GM23338 (cell line): ENCODE results near the gene CHAT. TPM values are rescaled to one million over a fixed set of nuclear protein-coding genes. Genes with fewer than 3 reads are reported as not detected.

Source experiments
- ATAC-seq: fragments of 200-7000 bp; cut with Tn5 transposase; 3 replicates; pipeline ENCODE4 v1.9.1; 2020
- DNase-seq: peaks from one replicate; pipeline ENCODE4 v3.0.0-alpha.2; 2015; ENCODE audit warnings: low spot score
- H2AFZ ChIP-seq: fragments of 200-600 bp; sonication (generic); 2 replicates; pipeline ENCODE4 v1.8.0; 2016; ENCODE audit warnings: antibody characterized with exemption, mild to moderate bottlenecking, moderate library complexity
- H3F3A ChIP-seq: fragments of 200-600 bp; sonication (generic); replicated peaks from 2 replicates; pipeline ENCODE4 v1.8.0; 2017; ENCODE audit warnings: antibody characterized with exemption, mixed run types, low read depth
- H3K27ac ChIP-seq: fragments of 200-600 bp; sonication (generic); 2 replicates; pipeline ENCODE4 v1.6.1; 2016; ENCODE audit warnings: low read depth
- H3K27me3 ChIP-seq: fragments of 200-600 bp; sonication (generic); 2 replicates; pipeline ENCODE4 v1.8.0; 2016; ENCODE audit warnings: mild to moderate bottlenecking, mixed run types, moderate library complexity; ENCODE audit not compliant: insufficient read depth
- H3K36me3 ChIP-seq: fragments of 200-600 bp; sonication (generic); 2 replicates; pipeline ENCODE4 v1.8.0; 2016; ENCODE audit warnings: mild to moderate bottlenecking; ENCODE audit not compliant: insufficient read depth
- H3K4me1 ChIP-seq: fragments of 200-600 bp; sonication (generic); 2 replicates; pipeline ENCODE4 v1.8.0; 2016; ENCODE audit warnings: mild to moderate bottlenecking, moderate library complexity; ENCODE audit not compliant: insufficient read depth
- H3K4me2 ChIP-seq: fragments of 200-600 bp; sonication (generic); 2 replicates; pipeline ENCODE4 v1.7.1; 2017; ENCODE audit warnings: mixed run types
- H3K4me3 ChIP-seq: fragments of 200-600 bp; sonication (generic); 2 replicates; pipeline ENCODE4 v1.6.1; 2016; ENCODE audit warnings: mixed run types
- H3K79me2 ChIP-seq: fragments of 200-600 bp; sonication (generic); replicated peaks from 2 replicates; pipeline ENCODE4 v1.8.0; 2017; ENCODE audit warnings: mild to moderate bottlenecking; ENCODE audit not compliant: insufficient read depth
- H3K9me2 ChIP-seq: fragments of 200-600 bp; sonication (generic); 2 replicates; pipeline ENCODE4 v1.8.0; 2017; ENCODE audit not compliant: insufficient read depth
- H4K20me1 ChIP-seq: fragments of 200-600 bp; sonication (generic); replicated peaks from 2 replicates; pipeline ENCODE4 v1.8.0; 2017; ENCODE audit warnings: mild to moderate bottlenecking; ENCODE audit not compliant: insufficient read depth
- H3K27ac Mint-ChIP-seq: 2 replicates; pipeline ENCODE4 v1.8.0; 2020; ENCODE audit warnings: inconsistent platforms, mild to moderate bottlenecking, moderate library complexity, mixed read lengths
- H3K27me3 Mint-ChIP-seq: 3 replicates; pipeline ENCODE4 v1.8.0; 2022; ENCODE audit warnings: low read depth, mild to moderate bottlenecking, moderate library complexity, mixed read lengths, inconsistent platforms; ENCODE audit not compliant: insufficient read depth, poor library complexity
- H3K36me3 Mint-ChIP-seq: 3 replicates; pipeline ENCODE4 v1.8.0; 2021; ENCODE audit warnings: low read depth, mild to moderate bottlenecking, inconsistent platforms, moderate library complexity, mixed read lengths
- H3K4me1 Mint-ChIP-seq: 3 replicates; pipeline ENCODE4 v1.8.0; 2020; ENCODE audit warnings: mild to moderate bottlenecking, inconsistent platforms, mixed read lengths
- H3K4me3 Mint-ChIP-seq: 3 replicates; pipeline ENCODE4 v1.8.0; 2021; ENCODE audit warnings: moderate library complexity, mild to moderate bottlenecking, inconsistent platforms, mixed read lengths
- H3K9me3 Mint-ChIP-seq: 3 replicates; pipeline ENCODE4 v1.8.0; 2020; ENCODE audit warnings: moderate library complexity, mild to moderate bottlenecking, inconsistent platforms, mixed read lengths
- CREB1 ChIP-seq: fragments of 250-450 bp; sonication (Bioruptor Pico); IDR thresholded peaks from 2 replicates; pipeline ENCODE4 v1.5.0; 2020; ENCODE audit warnings: low read depth, mild to moderate bottlenecking, moderate library complexity
- EZH2 ChIP-seq: fragments of 200-600 bp; sonication (generic); IDR thresholded peaks from one replicate; pipeline ENCODE4 v1.8.0; 2017; ENCODE audit warnings: antibody characterized with exemption, mild to moderate bottlenecking, low read depth; ENCODE audit not compliant: unreplicated experiment
- EZH2phosphoT487 ChIP-seq: fragments of 200-600 bp; sonication (generic); IDR thresholded peaks from one replicate; pipeline ENCODE4 v1.8.1; 2018; ENCODE audit warnings: antibody characterized with exemption; ENCODE audit not compliant: unreplicated experiment
- JUNB ChIP-seq: IDR thresholded peaks from one replicate; pipeline ENCODE4 v1.6.1; 2016; ENCODE audit warnings: antibody characterized with exemption; ENCODE audit not compliant: unreplicated experiment
- NANOG ChIP-seq: IDR thresholded peaks from 2 replicates; pipeline ENCODE4 v1.6.1; 2016; ENCODE audit warnings: antibody characterized with exemption, borderline replicate concordance
- POLR2AphosphoS5 ChIP-seq: IDR thresholded peaks from 2 replicates; pipeline ENCODE4 v1.6.1; 2016; ENCODE audit warnings: antibody characterized with exemption, low read depth
- STAT1 ChIP-seq: IDR thresholded peaks from one replicate; pipeline ENCODE4 v1.6.1; 2016; ENCODE audit warnings: antibody characterized with exemption; ENCODE audit not compliant: unreplicated experiment
- ZNF114 ChIP-seq: fragments of 250-450 bp; sonication (Bioruptor Pico); IDR thresholded peaks from 2 replicates; pipeline ENCODE4 v1.5.0; 2020; ENCODE audit warnings: mild to moderate bottlenecking, moderate library complexity
- ZNF331 ChIP-seq: fragments of 250-450 bp; sonication (Bioruptor Pico); IDR thresholded peaks from 2 replicates; pipeline ENCODE4 v1.5.0; 2020; ENCODE audit warnings: low read depth, mild to moderate bottlenecking, moderate library complexity
- polyA plus RNA-seq: library from polyadenylated mRNA; unstranded; fragments of >200 nt; fragmentation: Nextera tagmentation; extraction: Ambion mirVana; gene quantifications from 2 replicates; pipeline ENCODE4 v1.2.1, GENCODE V29; 2016
- total RNA-seq: library from RNA; depleted of rRNA; stranded (reverse); fragments of >200 nt; shearing (Covaris generic); gene quantifications from 2 replicates; pipeline ENCODE4 v1.2.3, GENCODE V29; 2014
- TF ChIP-seq, protein P1 (sequence below): fragments of 250-450 bp; sonication (Bioruptor Pico); IDR thresholded peaks from 2 replicates; pipeline ENCODE4 v1.5.0; 2020; ENCODE audit warnings: mild to moderate bottlenecking, moderate library complexity
- TF ChIP-seq, protein P2 (sequence below): IDR thresholded peaks from 2 replicates; pipeline ENCODE4 v1.6.1; 2016; ENCODE audit warnings: antibody characterized with exemption
- TF ChIP-seq, protein P3 (sequence below), 2 experiments: fragments of 200-600 bp in 1 of 2; sonication (generic) in 1 of 2; conservative IDR thresholded peaks; 2 replicates each; pipeline versions ENCODE4 v1.5.1 to v1.6.1; 2016 to 2017; ENCODE audit warnings: antibody characterized with exemption in 2 of 2, low read depth in 2 of 2, mild to moderate bottlenecking in 2 of 2, moderate library complexity in 1 of 2
- TF ChIP-seq, protein P4 (sequence below): IDR thresholded peaks from one replicate; pipeline ENCODE4 v1.6.1; 2018; ENCODE audit warnings: antibody characterized with exemption; ENCODE audit not compliant: unreplicated experiment

CHAT gene
- total and polyA plus RNA-seq, 2 experiments from 2014 or later: not detected

DNA sequence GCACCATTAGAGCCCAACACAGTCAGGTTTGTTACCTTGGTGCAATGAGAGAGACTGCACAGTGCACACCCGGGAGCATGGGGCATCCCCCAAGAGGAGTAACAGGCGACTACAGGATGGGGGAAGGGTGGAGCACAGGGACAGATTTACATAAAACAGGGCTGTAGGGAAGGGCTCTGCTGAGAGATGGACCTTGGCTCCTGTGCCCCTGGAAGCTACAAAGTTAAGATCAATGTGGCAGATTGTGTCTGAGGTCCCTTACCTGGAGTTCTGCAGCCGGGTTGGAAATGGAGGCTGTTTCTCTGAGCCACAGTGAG, 17.4 kb upstream of the CHAT start:
- ATAC-seq (peak; percentile 18; the same call in 2 of the 3 replicates), DNase-seq (no peak)
- peaks cover 13% of the 10 kb centered on the region for H3K4me1 Mint-ChIP-seq
- H3K9me3 Mint-ChIP-seq: no peaks in the 10 kb centered on the region
- no peaks in the 10 kb centered on the region for H3K79me2 ChIP-seq
- no peak overlapping the region for H2AFZ ChIP-seq
- H3K27ac Mint-ChIP-seq: no peak overlapping the region
- H4K20me1 ChIP-seq: no peaks in the 10 kb centered on the region
- H3K27me3 Mint-ChIP-seq: peaks cover 32% of the 10 kb centered on the region
- H3K4me3 ChIP-seq: no peak overlapping the region
- TF ChIP-seq STAT1 (no peak), CREB1 (no peak), ZNF114 (CRISPR knock-in tag) (no peak), ZNF331 (CRISPR knock-in tag) (no peak), EZH2 (no peak), NANOG (no peak), POLR2AphosphoS5 (no peak), JUNB (no peak), EZH2phosphoT487 (no peak)
- TF ChIP-seq, protein P1, sequence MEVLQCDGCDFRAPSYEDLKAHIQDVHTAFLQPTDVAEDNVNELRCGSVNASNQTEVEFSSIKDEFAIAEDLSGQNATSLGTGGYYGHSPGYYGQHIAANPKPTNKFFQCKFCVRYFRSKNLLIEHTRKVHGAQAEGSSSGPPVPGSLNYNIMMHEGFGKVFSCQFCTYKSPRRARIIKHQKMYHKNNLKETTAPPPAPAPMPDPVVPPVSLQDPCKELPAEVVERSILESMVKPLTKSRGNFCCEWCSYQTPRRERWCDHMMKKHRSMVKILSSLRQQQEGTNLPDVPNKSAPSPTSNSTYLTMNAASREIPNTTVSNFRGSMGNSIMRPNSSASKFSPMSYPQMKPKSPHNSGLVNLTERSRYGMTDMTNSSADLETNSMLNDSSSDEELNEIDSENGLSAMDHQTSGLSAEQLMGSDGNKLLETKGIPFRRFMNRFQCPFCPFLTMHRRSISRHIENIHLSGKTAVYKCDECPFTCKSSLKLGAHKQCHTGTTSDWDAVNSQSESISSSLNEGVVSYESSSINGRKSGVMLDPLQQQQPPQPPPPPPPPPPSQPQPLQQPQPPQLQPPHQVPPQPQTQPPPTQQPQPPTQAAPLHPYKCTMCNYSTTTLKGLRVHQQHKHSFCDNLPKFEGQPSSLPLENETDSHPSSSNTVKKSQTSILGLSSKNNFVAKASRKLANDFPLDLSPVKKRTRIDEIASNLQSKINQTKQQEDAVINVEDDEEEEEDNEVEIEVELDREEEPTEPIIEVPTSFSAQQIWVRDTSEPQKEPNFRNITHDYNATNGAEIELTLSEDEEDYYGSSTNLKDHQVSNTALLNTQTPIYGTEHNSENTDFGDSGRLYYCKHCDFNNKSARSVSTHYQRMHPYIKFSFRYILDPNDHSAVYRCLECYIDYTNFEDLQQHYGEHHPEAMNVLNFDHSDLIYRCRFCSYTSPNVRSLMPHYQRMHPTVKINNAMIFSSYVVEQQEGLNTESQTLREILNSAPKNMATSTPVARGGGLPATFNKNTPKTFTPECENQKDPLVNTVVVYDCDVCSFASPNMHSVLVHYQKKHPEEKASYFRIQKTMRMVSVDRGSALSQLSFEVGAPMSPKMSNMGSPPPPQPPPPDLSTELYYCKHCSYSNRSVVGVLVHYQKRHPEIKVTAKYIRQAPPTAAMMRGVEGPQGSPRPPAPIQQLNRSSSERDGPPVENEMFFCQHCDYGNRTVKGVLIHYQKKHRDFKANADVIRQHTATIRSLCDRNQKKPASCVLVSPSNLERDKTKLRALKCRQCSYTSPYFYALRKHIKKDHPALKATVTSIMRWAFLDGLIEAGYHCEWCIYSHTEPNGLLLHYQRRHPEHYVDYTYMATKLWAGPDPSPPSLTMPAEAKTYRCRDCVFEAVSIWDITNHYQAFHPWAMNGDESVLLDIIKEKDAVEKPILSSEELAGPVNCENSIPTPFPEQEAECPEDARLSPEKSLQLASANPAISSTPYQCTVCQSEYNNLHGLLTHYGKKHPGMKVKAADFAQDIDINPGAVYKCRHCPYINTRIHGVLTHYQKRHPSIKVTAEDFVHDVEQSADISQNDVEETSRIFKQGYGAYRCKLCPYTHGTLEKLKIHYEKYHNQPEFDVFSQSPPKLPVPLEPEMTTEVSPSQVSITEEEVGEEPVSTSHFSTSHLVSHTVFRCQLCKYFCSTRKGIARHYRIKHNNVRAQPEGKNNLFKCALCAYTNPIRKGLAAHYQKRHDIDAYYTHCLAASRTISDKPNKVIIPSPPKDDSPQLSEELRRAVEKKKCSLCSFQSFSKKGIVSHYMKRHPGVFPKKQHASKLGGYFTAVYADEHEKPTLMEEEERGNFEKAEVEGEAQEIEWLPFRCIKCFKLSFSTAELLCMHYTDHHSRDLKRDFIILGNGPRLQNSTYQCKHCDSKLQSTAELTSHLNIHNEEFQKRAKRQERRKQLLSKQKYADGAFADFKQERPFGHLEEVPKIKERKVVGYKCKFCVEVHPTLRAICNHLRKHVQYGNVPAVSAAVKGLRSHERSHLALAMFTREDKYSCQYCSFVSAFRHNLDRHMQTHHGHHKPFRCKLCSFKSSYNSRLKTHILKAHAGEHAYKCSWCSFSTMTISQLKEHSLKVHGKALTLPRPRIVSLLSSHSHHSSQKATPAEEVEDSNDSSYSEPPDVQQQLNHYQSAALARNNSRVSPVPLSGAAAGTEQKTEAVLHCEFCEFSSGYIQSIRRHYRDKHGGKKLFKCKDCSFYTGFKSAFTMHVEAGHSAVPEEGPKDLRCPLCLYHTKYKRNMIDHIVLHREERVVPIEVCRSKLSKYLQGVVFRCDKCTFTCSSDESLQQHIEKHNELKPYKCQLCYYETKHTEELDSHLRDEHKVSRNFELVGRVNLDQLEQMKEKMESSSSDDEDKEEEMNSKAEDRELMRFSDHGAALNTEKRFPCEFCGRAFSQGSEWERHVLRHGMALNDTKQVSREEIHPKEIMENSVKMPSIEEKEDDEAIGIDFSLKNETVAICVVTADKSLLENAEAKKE (CRISPR knock-in tag): no peak
- TF ChIP-seq, protein P2, sequence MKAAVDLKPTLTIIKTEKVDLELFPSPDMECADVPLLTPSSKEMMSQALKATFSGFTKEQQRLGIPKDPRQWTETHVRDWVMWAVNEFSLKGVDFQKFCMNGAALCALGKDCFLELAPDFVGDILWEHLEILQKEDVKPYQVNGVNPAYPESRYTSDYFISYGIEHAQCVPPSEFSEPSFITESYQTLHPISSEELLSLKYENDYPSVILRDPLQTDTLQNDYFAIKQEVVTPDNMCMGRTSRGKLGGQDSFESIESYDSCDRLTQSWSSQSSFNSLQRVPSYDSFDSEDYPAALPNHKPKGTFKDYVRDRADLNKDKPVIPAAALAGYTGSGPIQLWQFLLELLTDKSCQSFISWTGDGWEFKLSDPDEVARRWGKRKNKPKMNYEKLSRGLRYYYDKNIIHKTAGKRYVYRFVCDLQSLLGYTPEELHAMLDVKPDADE: no peak
- TF ChIP-seq, protein P3, sequence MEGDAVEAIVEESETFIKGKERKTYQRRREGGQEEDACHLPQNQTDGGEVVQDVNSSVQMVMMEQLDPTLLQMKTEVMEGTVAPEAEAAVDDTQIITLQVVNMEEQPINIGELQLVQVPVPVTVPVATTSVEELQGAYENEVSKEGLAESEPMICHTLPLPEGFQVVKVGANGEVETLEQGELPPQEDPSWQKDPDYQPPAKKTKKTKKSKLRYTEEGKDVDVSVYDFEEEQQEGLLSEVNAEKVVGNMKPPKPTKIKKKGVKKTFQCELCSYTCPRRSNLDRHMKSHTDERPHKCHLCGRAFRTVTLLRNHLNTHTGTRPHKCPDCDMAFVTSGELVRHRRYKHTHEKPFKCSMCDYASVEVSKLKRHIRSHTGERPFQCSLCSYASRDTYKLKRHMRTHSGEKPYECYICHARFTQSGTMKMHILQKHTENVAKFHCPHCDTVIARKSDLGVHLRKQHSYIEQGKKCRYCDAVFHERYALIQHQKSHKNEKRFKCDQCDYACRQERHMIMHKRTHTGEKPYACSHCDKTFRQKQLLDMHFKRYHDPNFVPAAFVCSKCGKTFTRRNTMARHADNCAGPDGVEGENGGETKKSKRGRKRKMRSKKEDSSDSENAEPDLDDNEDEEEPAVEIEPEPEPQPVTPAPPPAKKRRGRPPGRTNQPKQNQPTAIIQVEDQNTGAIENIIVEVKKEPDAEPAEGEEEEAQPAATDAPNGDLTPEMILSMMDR (conservative IDR thresholded peaks at IDR 0.05; ENCODE audit: low read depth in 2 of 2): no peak
- TF ChIP-seq, protein P4, sequence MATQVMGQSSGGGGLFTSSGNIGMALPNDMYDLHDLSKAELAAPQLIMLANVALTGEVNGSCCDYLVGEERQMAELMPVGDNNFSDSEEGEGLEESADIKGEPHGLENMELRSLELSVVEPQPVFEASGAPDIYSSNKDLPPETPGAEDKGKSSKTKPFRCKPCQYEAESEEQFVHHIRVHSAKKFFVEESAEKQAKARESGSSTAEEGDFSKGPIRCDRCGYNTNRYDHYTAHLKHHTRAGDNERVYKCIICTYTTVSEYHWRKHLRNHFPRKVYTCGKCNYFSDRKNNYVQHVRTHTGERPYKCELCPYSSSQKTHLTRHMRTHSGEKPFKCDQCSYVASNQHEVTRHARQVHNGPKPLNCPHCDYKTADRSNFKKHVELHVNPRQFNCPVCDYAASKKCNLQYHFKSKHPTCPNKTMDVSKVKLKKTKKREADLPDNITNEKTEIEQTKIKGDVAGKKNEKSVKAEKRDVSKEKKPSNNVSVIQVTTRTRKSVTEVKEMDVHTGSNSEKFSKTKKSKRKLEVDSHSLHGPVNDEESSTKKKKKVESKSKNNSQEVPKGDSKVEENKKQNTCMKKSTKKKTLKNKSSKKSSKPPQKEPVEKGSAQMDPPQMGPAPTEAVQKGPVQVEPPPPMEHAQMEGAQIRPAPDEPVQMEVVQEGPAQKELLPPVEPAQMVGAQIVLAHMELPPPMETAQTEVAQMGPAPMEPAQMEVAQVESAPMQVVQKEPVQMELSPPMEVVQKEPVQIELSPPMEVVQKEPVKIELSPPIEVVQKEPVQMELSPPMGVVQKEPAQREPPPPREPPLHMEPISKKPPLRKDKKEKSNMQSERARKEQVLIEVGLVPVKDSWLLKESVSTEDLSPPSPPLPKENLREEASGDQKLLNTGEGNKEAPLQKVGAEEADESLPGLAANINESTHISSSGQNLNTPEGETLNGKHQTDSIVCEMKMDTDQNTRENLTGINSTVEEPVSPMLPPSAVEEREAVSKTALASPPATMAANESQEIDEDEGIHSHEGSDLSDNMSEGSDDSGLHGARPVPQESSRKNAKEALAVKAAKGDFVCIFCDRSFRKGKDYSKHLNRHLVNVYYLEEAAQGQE: no peak
- no peak overlapping the region for H3K27ac ChIP-seq
- no peaks in the 10 kb centered on the region for H3K36me3 ChIP-seq
- no peaks in the 10 kb centered on the region for H3K27me3 ChIP-seq
- no peaks in the 10 kb centered on the region for H3F3A ChIP-seq
- H3K4me3 Mint-ChIP-seq: no peak overlapping the region
- H3K9me2 ChIP-seq: no peaks in the 10 kb centered on the region
- no peaks in the 10 kb centered on the region; the same call in 1 of the 2 replicates for H3K4me1 ChIP-seq
- no peak overlapping the region for H3K4me2 ChIP-seq
- H3K36me3 Mint-ChIP-seq: no peaks in the 10 kb centered on the region
